ENCODE results near the gene THBS3.
"Not testable (repeated sequence)": the region's sequence is repeated elsewhere in the genome, so short reads cannot be mapped to it uniquely, and the experiment has no call there.

The THBS3 gene

GRCh38 chr1:155231302-155231701 lies 23.6 kb upstream of the THBS3 start:
- DNase-seq (ENCODE audit: low spot score); H3K27me3 ChIP-seq (ENCODE audit: insufficient read depth, poor library complexity, severe bottlenecking); H3K27ac ChIP-seq (ENCODE audit: poor library complexity, severe bottlenecking); H3K4me3 ChIP-seq (ENCODE audit: severe bottlenecking); H3K9me3 ChIP-seq (ENCODE audit: severe bottlenecking); H3K4me1 ChIP-seq (ENCODE audit: insufficient read depth, poor library complexity, severe bottlenecking); H3K36me3 ChIP-seq (ENCODE audit: low read depth); ATAC-seq (ENCODE audit: low read depth): not testable (repeated sequence)

DNA sequence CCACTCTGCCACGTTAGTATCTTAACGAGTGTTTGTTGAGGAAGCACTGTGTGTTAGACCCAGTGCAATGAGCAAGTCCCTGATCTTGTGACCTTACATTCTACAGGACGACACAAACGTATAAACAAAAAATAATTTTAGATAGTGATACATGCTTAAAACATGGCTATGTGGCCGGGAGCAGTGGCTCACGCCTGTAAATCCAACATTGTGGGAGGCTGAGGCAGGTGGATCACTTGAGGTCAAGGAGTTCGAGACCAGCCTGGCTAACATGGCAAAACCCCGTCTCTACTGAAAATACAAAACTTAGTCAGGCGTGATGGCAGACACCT lies 20.4 kb upstream of the THBS3 start:
- H3K4me3 ChIP-seq (ENCODE audit: severe bottlenecking): peak overlapping the region; percentile 45
- H3K27me3 ChIP-seq (ENCODE audit: insufficient read depth, poor library complexity, severe bottlenecking): no peaks in the 10 kb centered on the region
- no peaks in the 10 kb centered on the region for H3K9me3 ChIP-seq (ENCODE audit: severe bottlenecking)
- ATAC-seq (ENCODE audit: low read depth) (no peak), DNase-seq (ENCODE audit: low spot score) (no peak)
- no peak for TF ChIP-seq CTCF (IDR thresholded peaks at IDR 0.05; ENCODE audit: poor library complexity, severe bottlenecking)
- peaks cover 19% of the 10 kb centered on the region for H3K4me1 ChIP-seq (ENCODE audit: insufficient read depth, poor library complexity, severe bottlenecking)
- H3K36me3 ChIP-seq (ENCODE audit: low read depth): no peaks in the 10 kb centered on the region; the same call in 1 of the 2 replicates
- H3K27ac ChIP-seq (ENCODE audit: poor library complexity, severe bottlenecking): peak overlapping the region; percentile 73

DNA sequence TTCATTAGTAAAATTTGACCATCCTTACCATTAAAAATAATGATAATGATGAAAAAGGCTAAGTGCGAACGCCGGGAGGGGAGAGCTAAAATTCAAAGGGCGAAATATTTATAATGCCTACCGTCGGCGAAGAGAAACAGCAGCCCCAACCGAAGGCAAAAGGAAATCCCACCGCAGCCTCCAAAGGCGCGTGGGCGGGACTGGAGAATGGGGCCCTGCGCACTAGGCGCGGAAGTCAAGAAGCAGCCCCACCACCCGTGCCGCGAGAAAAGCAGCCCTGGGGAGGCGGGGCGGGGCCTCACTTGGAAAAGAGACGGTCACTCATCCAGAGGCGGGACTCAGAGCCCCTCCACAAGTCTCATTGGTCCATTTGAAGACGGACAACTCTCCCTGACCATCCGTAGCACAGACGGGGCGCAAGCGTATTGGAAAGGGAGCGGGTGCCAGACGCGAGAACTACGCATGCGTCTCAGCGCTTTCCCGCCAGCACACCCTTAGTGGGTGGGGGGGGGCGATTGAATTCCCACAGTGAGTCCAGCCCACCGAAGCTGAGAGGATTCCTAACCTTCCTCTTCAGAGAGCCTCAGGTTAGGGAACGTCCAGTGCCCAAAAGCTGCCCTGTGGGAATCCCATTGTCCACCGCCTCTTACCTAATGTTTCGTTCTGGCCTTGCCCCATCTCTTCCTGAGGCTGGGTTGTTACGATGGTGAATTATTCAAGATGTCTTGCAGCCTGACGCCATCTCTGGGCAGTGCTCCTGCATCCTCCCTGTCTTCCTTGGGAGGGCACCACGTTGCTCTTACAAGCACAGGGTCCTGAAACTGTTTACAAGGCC lies 19.8 kb upstream of the THBS3 start:
- TF ChIP-seq CTCF (IDR thresholded peaks at IDR 0.05; ENCODE audit: poor library complexity, severe bottlenecking): no peak
- no peaks in the 10 kb centered on the region; the same call in 1 of the 2 replicates for H3K36me3 ChIP-seq (ENCODE audit: low read depth)
- H3K27ac ChIP-seq (ENCODE audit: poor library complexity, severe bottlenecking): peak overlapping the region; percentile 73
- ATAC-seq (ENCODE audit: low read depth) (peak; percentile 96), DNase-seq (ENCODE audit: low spot score) (peak; percentile 99)
- H3K4me1 ChIP-seq (ENCODE audit: insufficient read depth, poor library complexity, severe bottlenecking): peaks cover 19% of the 10 kb centered on the region
- no peaks in the 10 kb centered on the region for H3K9me3 ChIP-seq (ENCODE audit: severe bottlenecking)
- no peaks in the 10 kb centered on the region for H3K27me3 ChIP-seq (ENCODE audit: insufficient read depth, poor library complexity, severe bottlenecking)
- H3K4me3 ChIP-seq (ENCODE audit: severe bottlenecking): peak overlapping the region; percentile 45

GRCh38 chr1:155226910-155227260 lies 19.2 kb upstream of the THBS3 start:
- Histone ChIP-seq H3K27me3 (ENCODE audit: insufficient read depth, poor library complexity, severe bottlenecking) (no peaks in the 10 kb centered on the region), H3K4me1 (ENCODE audit: insufficient read depth, poor library complexity, severe bottlenecking) (peaks cover 19% of the 10 kb centered on the region), H3K4me3 (ENCODE audit: severe bottlenecking) (peak overlapping the region; percentile 45), H3K9me3 (ENCODE audit: severe bottlenecking) (no peaks in the 10 kb centered on the region), H3K36me3 (ENCODE audit: low read depth) (no peaks in the 10 kb centered on the region; the same call in 1 of the 2 replicates), H3K27ac (ENCODE audit: poor library complexity, severe bottlenecking) (peak overlapping the region; percentile 73)
- ATAC-seq (ENCODE audit: low read depth) (peak; percentile 24; the same call in 2 of the 3 replicates), DNase-seq (ENCODE audit: low spot score) (no peak)
- TF ChIP-seq CTCF (IDR thresholded peaks at IDR 0.05; ENCODE audit: poor library complexity, severe bottlenecking): peak; percentile 52

- Histone ChIP-seq H3K4me3 (ENCODE audit: severe bottlenecking) (peak overlapping the region; percentile 45), H3K27ac (ENCODE audit: poor library complexity, severe bottlenecking) (peak overlapping the region; percentile 73), H3K36me3 (ENCODE audit: low read depth) (no peaks in the 10 kb centered on the region; the same call in 1 of the 2 replicates), H3K4me1 (ENCODE audit: insufficient read depth, poor library complexity, severe bottlenecking) (peaks cover 19% of the 10 kb centered on the region), H3K9me3 (ENCODE audit: severe bottlenecking) (no peaks in the 10 kb centered on the region), H3K27me3 (ENCODE audit: insufficient read depth, poor library complexity, severe bottlenecking) (no peaks in the 10 kb centered on the region)
- DNase-seq (ENCODE audit: low spot score) (no peak), ATAC-seq (ENCODE audit: low read depth) (peak; percentile 29)
- TF ChIP-seq CTCF (IDR thresholded peaks at IDR 0.05; ENCODE audit: poor library complexity, severe bottlenecking): peak; percentile 76
Measured at GRCh38 chr1:155226188-155226909, 18.7 kb upstream of the THBS3 start.

DNA sequence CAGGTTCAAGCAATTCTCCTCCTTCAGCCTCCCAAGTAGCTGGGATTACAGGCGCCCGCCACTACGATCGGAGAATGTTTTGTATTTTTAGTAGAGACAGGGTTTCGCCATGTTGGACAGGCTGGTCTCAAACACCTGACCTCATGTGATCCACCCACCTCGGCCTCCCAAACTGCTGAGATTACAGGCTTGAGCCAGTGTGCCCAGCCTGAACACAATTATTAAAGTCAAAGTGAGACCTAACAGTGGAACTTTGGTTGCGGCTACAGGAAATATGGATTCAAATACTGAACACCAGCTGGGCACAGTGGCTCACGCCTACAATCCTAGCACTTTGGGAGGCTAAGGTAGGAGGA lies 17.7 kb upstream of the THBS3 start:
- Histone ChIP-seq H3K27ac (ENCODE audit: poor library complexity, severe bottlenecking) (peak overlapping the region; percentile 73), H3K4me1 (ENCODE audit: insufficient read depth, poor library complexity, severe bottlenecking) (peaks cover 19% of the 10 kb centered on the region)

More for the DNA sequence above, 17.7 kb upstream of the THBS3 start:
- DNase-seq (ENCODE audit: low spot score); ATAC-seq (ENCODE audit: low read depth); H3K4me3 ChIP-seq (ENCODE audit: severe bottlenecking); H3K27me3 ChIP-seq (ENCODE audit: insufficient read depth, poor library complexity, severe bottlenecking); H3K36me3 ChIP-seq (ENCODE audit: low read depth); H3K9me3 ChIP-seq (ENCODE audit: severe bottlenecking): not testable (repeated sequence)
